Activated CD4-positive, alpha-beta T cell treated with anti-CD3 and anti-CD28 coated beads, Interleukin-2, amount 50 U/mL, for 4 hours (primary cell): Measurements from ENCODE around the gene SMARCC1.
"Not testable (repeated sequence)": the region's sequence is repeated elsewhere in the genome, so short reads cannot be mapped to it uniquely, and the experiment has no call there.

Experiments
- DNase-seq, 2 experiments: peaks; one replicate each; pipeline ENCODE4 v3.0.0-alpha.2; 2020

The SMARCC1 gene

GRCh38 chr3:47762233-47762632 is 19.5 kb downstream of the SMARCC1 start:
- DNase-seq = no peak

DNA sequence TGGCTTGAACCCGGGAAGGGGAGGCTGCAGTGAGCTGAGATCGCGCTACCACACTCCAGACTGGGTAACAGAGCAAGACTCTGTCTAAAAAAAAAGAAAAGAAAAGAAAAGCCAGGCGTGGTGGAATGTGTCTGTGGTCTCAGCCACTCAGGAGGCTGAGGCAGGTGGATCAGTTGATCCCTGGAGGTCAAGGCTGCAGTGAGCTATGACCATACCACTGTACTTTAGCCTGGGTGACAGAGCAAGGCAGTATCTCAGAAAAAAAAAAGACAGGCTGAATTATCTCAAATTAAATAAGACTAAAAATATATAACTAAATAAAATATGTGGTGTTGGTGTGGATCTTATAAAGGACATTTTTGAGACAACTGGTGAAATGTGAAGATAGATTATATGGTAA is 20.6 kb downstream of the SMARCC1 start:
- DNase-seq = no peak

DNA sequence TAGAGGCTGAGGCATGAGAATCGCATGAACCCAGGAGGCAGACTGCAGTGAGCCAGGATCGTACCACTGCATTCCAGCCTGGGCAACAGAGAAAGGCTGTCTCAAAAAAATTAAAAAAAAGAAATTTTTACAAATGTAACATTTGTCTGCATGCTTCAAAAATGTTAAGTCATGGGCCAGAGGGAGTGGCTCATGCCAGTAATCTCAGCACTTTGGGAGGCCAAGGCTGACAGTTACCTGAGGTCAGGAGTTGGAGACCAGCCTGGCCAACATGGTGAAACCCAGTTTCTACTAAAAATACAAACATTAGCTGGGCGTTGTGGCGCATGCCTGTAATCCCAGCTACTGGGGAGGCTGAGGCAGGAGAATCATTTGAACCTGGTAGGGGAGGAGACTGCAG is 21.5 kb downstream of the SMARCC1 start:
- DNase-seq = not testable (repeated sequence)

GRCh38 chr3:47758261-47759025 is 23.2 kb downstream of the SMARCC1 start:
- no peak for DNase-seq

GRCh38 chr3:47752716-47753115 is 29.0 kb downstream of the SMARCC1 start:
- no peak for DNase-seq

DNA sequence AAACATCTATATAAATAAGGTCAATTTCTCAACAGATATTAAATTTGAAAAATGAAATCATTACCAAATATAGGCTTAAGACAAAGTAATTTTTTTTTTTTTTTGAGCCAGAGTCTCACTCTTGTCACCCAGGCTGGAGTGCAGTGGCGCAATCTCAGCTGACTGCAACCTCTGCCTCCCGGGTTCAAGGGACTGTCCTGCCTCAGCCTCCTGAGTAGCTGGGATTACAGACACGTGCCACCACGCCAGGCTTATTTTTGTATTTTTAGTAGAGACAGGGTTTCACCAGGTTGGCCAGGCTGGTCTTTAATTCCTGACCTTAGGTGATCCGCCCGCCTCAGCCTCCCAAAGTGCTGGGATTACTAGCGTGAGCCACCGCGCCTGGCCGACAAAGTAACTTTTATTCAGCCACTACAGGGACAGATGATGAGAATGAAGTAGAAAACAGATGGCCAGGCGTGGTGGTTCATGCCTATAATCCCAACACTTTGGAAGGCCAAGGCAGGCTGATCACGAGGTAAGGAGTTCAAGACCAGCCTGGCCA is 30.8 kb downstream of the SMARCC1 start:
- not testable (repeated sequence) for DNase-seq

GRCh38 chr3:47747558-47747957 is 34.1 kb downstream of the SMARCC1 start:
- DNase-seq = no peak

GRCh38 chr3:47746264-47746663 is 35.4 kb downstream of the SMARCC1 start:
- DNase-seq = no peak

- no peak for DNase-seq
Observed at GRCh38 chr3:47743855-47744254, 37.8 kb downstream of the SMARCC1 start.

DNA sequence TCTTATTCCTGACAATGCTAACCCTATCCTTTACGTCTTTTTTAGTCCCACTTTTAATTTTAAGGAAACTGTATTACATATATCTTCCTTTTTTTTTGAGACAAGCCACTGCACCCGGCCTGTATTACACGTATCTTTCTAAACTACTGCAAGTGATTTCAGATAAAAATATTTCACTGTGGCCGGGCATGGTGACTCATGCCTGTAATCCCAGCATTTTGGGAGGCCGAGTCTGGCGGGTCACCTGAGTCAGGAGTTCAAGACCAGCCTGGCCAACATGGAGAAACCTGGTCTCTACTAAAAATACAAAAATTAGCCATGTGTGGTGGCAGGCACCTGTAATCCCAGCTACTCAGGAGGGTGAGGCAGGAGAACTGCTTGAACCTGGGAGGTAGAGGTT is 38.3 kb downstream of the SMARCC1 start:
- not testable (repeated sequence) for DNase-seq

GRCh38 chr3:47741925-47742324 is 39.8 kb downstream of the SMARCC1 start:
- no peak for DNase-seq

DNA sequence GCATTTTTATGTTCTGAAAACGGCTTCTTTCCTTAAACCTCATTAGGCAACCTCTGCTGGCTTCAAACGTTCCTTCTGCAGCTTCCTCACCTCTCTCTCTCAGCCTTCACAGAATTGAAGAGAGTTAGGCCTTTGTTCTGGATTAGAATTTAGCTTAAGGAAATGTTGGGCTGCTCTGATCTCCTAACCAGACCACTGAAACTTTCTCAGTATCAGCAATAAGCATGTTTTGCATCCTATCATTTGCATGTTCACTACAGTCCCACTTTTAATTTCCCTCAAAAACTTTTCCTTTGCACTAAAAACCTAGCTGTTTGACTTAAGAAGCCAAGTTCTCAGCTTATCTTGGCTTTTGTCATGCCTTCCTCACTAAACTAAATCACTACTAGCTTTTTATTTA is 49.5 kb downstream of the SMARCC1 start:
- DNase-seq = no peak

- DNase-seq = no peak
Observed at GRCh38 chr3:47731061-47731460, 50.6 kb downstream of the SMARCC1 start.

DNA sequence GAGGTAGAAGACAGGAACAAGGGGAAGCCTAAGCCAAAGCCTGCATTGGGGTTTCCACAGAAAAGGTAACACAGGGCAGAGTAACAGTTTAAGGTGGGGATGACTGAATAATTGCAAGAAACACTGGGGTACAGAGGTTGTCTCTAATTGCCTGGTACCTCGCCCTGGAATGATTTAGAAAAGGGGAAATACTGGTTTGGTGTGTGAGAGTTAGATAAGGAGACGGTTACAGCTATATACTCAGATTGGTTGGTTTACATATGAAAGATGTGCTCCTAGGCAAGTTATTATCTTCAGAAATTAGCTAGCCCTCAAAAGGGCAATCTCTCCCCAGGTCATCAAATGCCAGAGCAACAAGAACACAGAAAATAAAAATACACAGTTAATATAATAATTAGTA is 58.8 kb downstream of the SMARCC1 start:
- DNase-seq = no peak

- DNase-seq = not testable (repeated sequence)
Observed at GRCh38 chr3:47717448-47717847, 64.2 kb downstream of the SMARCC1 start.

DNA sequence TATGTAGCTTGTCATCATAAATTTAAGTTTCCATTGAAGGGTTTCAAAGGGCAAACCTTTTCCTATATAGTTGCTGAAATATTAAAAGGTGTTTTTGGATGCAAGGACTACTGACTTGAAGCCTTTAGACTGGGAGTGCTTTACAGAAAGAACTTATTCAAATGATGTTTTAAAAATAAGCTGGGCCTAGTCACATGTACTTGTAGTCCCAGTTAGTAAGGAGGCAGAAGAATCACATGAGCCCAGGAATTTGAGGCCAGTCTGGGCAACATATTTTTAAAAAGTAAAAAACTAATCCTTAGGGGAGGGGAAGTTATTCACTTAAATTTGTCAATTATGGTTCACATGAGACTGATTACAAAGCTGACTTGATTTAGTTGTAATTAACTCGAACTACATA is 65.0 kb downstream of the SMARCC1 start:
- no peak for DNase-seq

- DNase-seq = no peak
Observed at GRCh38 chr3:47715928-47716327, 65.8 kb downstream of the SMARCC1 start.

DNA sequence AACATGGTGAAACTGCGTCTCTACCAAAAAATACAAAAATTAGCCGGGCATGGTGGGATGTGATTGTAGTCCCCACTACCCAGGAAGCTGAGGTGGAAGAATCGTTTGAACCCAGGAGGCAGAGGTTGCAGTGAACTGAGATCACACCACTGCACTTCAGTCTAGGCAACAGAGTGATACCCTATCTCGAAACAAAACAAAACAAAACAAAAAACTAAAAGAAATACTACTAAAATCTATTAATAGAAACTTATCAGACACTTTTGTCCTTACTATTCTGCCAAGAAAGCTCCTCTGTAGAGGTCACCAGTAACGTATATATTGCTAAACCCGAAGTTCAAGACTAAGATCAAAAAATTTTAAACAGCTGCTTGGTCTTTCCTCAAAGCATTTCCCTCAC is 67.1 kb downstream of the SMARCC1 start:
- no peak for DNase-seq

DNA sequence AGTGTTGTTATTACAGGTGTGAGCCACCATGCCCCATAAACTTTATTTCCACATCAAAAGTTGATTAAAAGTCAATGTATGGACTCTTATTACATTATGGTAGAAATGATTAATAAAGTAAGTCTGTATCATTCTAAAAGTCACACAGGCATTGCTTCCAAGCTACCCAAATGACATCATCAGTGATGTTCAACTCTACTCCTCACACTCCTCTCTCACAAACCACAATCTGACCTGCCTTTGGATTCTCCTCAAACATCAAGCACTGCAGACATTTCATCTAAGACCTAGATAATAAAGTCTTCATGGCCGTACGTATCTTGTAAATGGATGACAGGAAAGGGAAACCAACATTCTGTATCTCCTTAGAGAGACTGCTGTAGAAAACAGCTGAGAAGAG is 68.0 kb downstream of the SMARCC1 start:
- DNase-seq = no peak

DNA sequence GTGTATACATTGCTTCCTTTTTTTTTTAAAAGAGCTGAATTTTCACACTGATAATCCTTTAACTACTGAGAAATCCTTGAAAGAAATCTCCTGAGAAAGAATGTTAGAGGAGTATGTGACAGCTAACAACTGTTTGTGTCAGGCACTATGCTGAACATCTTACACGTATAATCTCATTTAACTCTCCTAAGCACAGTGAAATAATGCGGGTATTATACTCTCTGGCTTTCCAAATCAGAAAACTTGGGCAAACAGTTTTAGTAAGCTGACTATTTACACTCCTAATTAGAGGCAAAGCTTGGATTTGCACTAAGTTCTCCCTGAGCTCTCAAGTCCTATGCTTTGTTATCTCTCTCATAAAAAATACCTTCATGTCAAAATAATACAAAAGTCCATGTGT is 69.3 kb downstream of the SMARCC1 start:
- DNase-seq = no peak

- DNase-seq = no peak
Observed at GRCh38 chr3:47711596-47711995, 70.1 kb downstream of the SMARCC1 start.

- no peak for DNase-seq
Observed at GRCh38 chr3:47705391-47705790, 76.3 kb downstream of the SMARCC1 start.

- DNase-seq = no peak
Observed at GRCh38 chr3:47704237-47704612, 77.5 kb downstream of the SMARCC1 start.

DNA sequence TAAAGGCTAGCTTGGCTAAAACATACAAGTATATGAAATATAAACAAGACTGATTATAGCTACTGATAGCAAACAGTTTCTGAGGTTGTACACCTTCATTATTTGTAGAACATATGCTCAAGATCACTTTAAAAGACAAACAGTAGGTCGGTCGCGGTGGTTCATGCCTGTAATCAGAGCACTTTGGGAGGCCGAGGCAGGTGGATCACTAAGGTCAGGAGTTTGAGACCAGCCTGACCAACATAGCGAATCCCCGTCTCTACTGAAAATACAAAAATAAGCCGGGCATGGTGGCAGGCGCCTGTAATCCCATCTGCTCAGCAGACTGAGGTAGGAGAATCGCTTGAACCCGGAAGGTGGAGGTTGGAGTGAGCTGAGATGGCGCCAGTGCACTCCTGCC is 80.3 kb downstream of the SMARCC1 start:
- DNase-seq = no peak

DNA sequence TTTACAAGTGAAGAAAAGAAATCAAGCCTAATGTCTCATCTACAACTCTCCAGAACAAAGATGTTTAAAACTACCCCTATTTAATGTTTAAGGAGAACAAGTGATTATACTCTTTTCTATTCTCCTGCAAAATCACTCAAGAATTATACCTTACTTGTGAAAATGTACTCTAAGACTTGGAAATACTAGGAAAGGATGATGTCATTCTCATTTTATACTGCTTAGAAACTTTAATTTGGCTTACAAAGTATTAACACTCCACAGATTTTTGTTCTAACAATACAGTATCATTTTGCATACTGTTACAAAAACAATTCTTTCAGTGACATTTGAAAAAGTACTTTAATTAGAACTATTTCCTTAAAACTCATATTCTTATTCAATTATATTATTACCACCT is 89.5 kb downstream of the SMARCC1 start:
- no peak for DNase-seq
